H1 (cell line): ENCODE results near the gene ARID1B. TPM values are rescaled to one million over a fixed set of nuclear protein-coding genes. Genes with fewer than 3 reads are reported as not detected.

Source experiments
- CTCF ChIA-PET: fragments of 300-600 bp; sonication (Branson Sonifier 250); formaldehyde crosslinking; loops from one replicate; lab custom pipeline; 2021; ENCODE audit not compliant: partially characterized antibody; lab: Charles Lee
- POLR2A ChIA-PET: fragments of 300-600 bp; sonication (Branson Sonifier 250); formaldehyde crosslinking; loops from one replicate; lab custom pipeline; 2021; ENCODE audit warnings: inconsistent platforms; ENCODE audit not compliant: partially characterized antibody; lab: Charles Lee
- DNase-seq, 2 experiments: peaks; one replicate each; pipeline versions ENCODE4 v3.0.0 to v3.0.0-alpha.2; 2010 to 2022; ENCODE audit warnings: low spot score in 2 of 2, low read depth in 1 of 2, mixed read lengths in 1 of 2
- FAIRE-seq: peaks from 2 replicates; lab custom pipeline; 2011; peaks lifted over from hg19 to GRCh38; lab: Jason Lieb, UNC
- H2AFZ ChIP-seq: 2 replicates; pipeline ENCODE4 v1.8.1; 2012; ENCODE audit warnings: low read length, inconsistent platforms
- H2AK5ac ChIP-seq: 2 replicates; pipeline ENCODE4 v1.6.1; 2013; ENCODE audit warnings: low read depth, low read length
- H2BK120ac ChIP-seq: replicated peaks from 2 replicates; pipeline ENCODE3; 2013; ENCODE audit warnings: low read depth, low read length, inconsistent platforms
- H2BK12ac ChIP-seq: 2 replicates; pipeline ENCODE4 v1.6.1; 2013; ENCODE audit warnings: low read depth, low read length
- H2BK15ac ChIP-seq: 2 replicates; pipeline ENCODE4 v1.6.1; 2013; ENCODE audit warnings: low read length
- H2BK20ac ChIP-seq: 2 replicates; pipeline ENCODE4 v1.6.1; 2013; ENCODE audit warnings: low read length
- H2BK5ac ChIP-seq: 2 replicates; pipeline ENCODE4 v1.6.1; 2013; ENCODE audit warnings: low read depth, low read length
- H3K14ac ChIP-seq: 2 replicates; pipeline ENCODE4 v1.6.1; 2013; ENCODE audit warnings: inconsistent platforms; ENCODE audit not compliant: insufficient read length
- H3K18ac ChIP-seq: 2 replicates; pipeline ENCODE4 v1.6.1; 2013; ENCODE audit warnings: low read length; ENCODE audit errors: extremely low read depth
- H3K23ac ChIP-seq: 2 replicates; pipeline ENCODE4 v1.6.1; 2013; ENCODE audit warnings: inconsistent platforms; ENCODE audit not compliant: insufficient read length
- H3K23me2 ChIP-seq: 2 replicates; pipeline ENCODE4 v1.6.1; 2013; ENCODE audit warnings: low read depth, low read length
- H3K27ac ChIP-seq: 2 replicates; pipeline ENCODE4 v1.6.1; 2011; ENCODE audit warnings: low read depth, low read length, inconsistent platforms
- H3K27me3 ChIP-seq, 4 experiments: replicated peaks in 1 of 4; 1 replicate in 1 of 4; 2 replicates in 3 of 4; pipeline versions ENCODE4 v1.6.1 to v1.8.1; 2011 to 2013; ENCODE audit warnings: low read length in 3 of 4, mild to moderate bottlenecking in 3 of 4, inconsistent platforms in 2 of 4, mixed read lengths in 2 of 4, moderate library complexity in 1 of 4; ENCODE audit not compliant: control insufficient read depth in 3 of 4, insufficient read depth in 3 of 4; ENCODE audit errors: extremely low read depth in 1 of 4
- H3K36me3 ChIP-seq, 4 experiments: 2 replicates each; pipeline versions ENCODE4 v1.6.1 to v1.8.1; 2011 to 2013; ENCODE audit warnings: mild to moderate bottlenecking in 4 of 4, low read length in 3 of 4, moderate library complexity in 2 of 4, control low read depth in 1 of 4, inconsistent platforms in 1 of 4; ENCODE audit not compliant: insufficient read depth in 4 of 4, control insufficient read depth in 2 of 4
- H3K4ac ChIP-seq: replicated peaks from 2 replicates; pipeline ENCODE3; 2013; ENCODE audit warnings: low read length, low read depth, mixed read lengths, inconsistent platforms; ENCODE audit not compliant: insufficient read length
- H3K4me1 ChIP-seq, 4 experiments: replicated peaks in 1 of 4; 1 replicate in 1 of 4; 2 replicates in 3 of 4; pipeline versions ENCODE4 v1.6.1 to v1.8.1; 2011 to 2013; ENCODE audit warnings: low read length in 3 of 4, inconsistent platforms in 2 of 4, mixed read lengths in 1 of 4; ENCODE audit not compliant: insufficient read depth in 4 of 4, control insufficient read depth in 3 of 4
- H3K4me2 ChIP-seq, 2 experiments: 2 replicates each; pipeline versions ENCODE4 v1.6.1 to v1.8.1; 2011 to 2013; ENCODE audit warnings: low read depth in 2 of 2, low read length in 2 of 2, control low read depth in 1 of 2, inconsistent platforms in 1 of 2, mild to moderate bottlenecking in 1 of 2; ENCODE audit not compliant: insufficient read depth in 1 of 2
- H3K4me3 ChIP-seq, 4 experiments: fragments of 200-600, 300-600 bp in 1 of 4; sonication (generic), shearing (Covaris generic), sonication (Bioruptor Twin) in 1 of 4; 2 replicates each; pipeline versions ENCODE4 v1.5.1 to v1.8.1; 2011 to 2016; ENCODE audit warnings: low read length in 4 of 4, low read depth in 3 of 4, control low read depth in 2 of 4, inconsistent platforms in 2 of 4, mild to moderate bottlenecking in 2 of 4, mixed read lengths in 1 of 4, moderate library complexity in 1 of 4; ENCODE audit not compliant: insufficient read depth in 2 of 4; ENCODE audit errors: extremely low read depth in 1 of 4
- H3K56ac ChIP-seq: replicated peaks from 2 replicates; pipeline ENCODE3; 2013; ENCODE audit warnings: low read depth, mild to moderate bottlenecking, mixed read lengths, low read length, inconsistent platforms; ENCODE audit not compliant: insufficient read length
- H3K79me1 ChIP-seq: 2 replicates; pipeline ENCODE4 v1.6.1; 2013; ENCODE audit warnings: low read depth, low read length, control low read depth
- H3K79me2 ChIP-seq, 2 experiments: 2 replicates each; pipeline versions ENCODE4 v1.6.1 to v1.8.1; 2012 to 2013; ENCODE audit warnings: low read length in 2 of 2, mild to moderate bottlenecking in 2 of 2, inconsistent platforms in 1 of 2; ENCODE audit not compliant: insufficient read depth in 2 of 2, control insufficient read depth in 1 of 2
- H3K9ac ChIP-seq, 4 experiments: replicated peaks in 1 of 4; 1 replicate in 1 of 4; 2 replicates in 3 of 4; pipeline versions ENCODE4 v1.6.1 to v1.8.1; 2011 to 2013; ENCODE audit warnings: low read depth in 3 of 4, low read length in 3 of 4, control low read depth in 2 of 4, mild to moderate bottlenecking in 2 of 4, moderate library complexity in 2 of 4, inconsistent platforms in 1 of 4; ENCODE audit errors: extremely low read depth in 1 of 4
- H3K9me3 ChIP-seq, 2 experiments: 2 replicates each; pipeline versions ENCODE4 v1.6.1 to v1.8.1; 2012 to 2013; ENCODE audit warnings: mild to moderate bottlenecking in 2 of 2, moderate library complexity in 2 of 2, control low read depth in 1 of 2, inconsistent platforms in 1 of 2, low read depth in 1 of 2, low read length in 1 of 2, mixed read lengths in 1 of 2; ENCODE audit not compliant: insufficient read depth in 2 of 2
- H4K20me1 ChIP-seq, 2 experiments: replicated peaks in 1 of 2; 2 replicates each; pipeline versions ENCODE3 to v1.8.1; 2011 to 2013; ENCODE audit warnings: inconsistent platforms in 2 of 2, low read length in 2 of 2, mild to moderate bottlenecking in 1 of 2; ENCODE audit not compliant: insufficient read depth in 2 of 2, control insufficient read depth in 1 of 2
- H4K5ac ChIP-seq: 2 replicates; pipeline ENCODE4 v1.6.1; 2013; ENCODE audit warnings: low read length, low read depth, mixed read lengths, inconsistent platforms; ENCODE audit not compliant: insufficient read length
- H4K8ac ChIP-seq: 2 replicates; pipeline ENCODE4 v1.8.0; 2013; ENCODE audit warnings: mild to moderate bottlenecking, moderate library complexity, low read length, inconsistent platforms; ENCODE audit not compliant: insufficient read depth; ENCODE audit errors: extremely low read depth
- H4K91ac ChIP-seq: replicated peaks from 2 replicates; pipeline ENCODE3; 2013; ENCODE audit warnings: low read length, mixed read lengths, inconsistent platforms; ENCODE audit not compliant: insufficient read length
- ATF3 ChIP-seq: IDR thresholded peaks from 2 replicates; pipeline ENCODE4 v1.6.1; 2011; ENCODE audit warnings: low read depth, mild to moderate bottlenecking, low read length; ENCODE audit not compliant: insufficient read depth
- BRCA1 ChIP-seq: IDR thresholded peaks from 2 replicates; pipeline ENCODE4 v1.6.1; 2012; ENCODE audit warnings: low read depth, low read length, improper control_type of control experiment
- CTBP2 ChIP-seq: IDR thresholded peaks from 2 replicates; pipeline ENCODE4 v1.7.0; 2011; ENCODE audit warnings: borderline replicate concordance, mild to moderate bottlenecking, moderate library complexity, mixed read lengths, low read length; ENCODE audit not compliant: insufficient read depth, insufficient read length
- GABPA ChIP-seq: IDR thresholded peaks from 2 replicates; pipeline ENCODE4 v1.6.1; 2011; ENCODE audit warnings: mild to moderate bottlenecking, low read length, moderate library complexity, borderline replicate concordance; ENCODE audit not compliant: insufficient read depth
- HDAC6 ChIP-seq: IDR thresholded peaks from one replicate; pipeline ENCODE4 v1.7.1; 2012; ENCODE audit warnings: low read depth, mild to moderate bottlenecking, inconsistent platforms, low read length, moderate library complexity
- MAFK ChIP-seq: IDR thresholded peaks from 2 replicates; pipeline ENCODE4 v1.6.1; 2012; ENCODE audit warnings: low read depth, mild to moderate bottlenecking, improper control_type of control experiment, low read length
- PHF8 ChIP-seq: fragments of 200-600 bp; sonication (generic); conservative IDR thresholded peaks from 2 replicates; pipeline ENCODE4 v1.7.1; 2012; ENCODE audit warnings: low read depth, mild to moderate bottlenecking, inconsistent platforms, low read length, moderate library complexity
- POLR2AphosphoS5 ChIP-seq: IDR thresholded peaks from 2 replicates; pipeline ENCODE4 v1.6.1; 2011; ENCODE audit warnings: low read depth, low read length
- SAP30 ChIP-seq: fragments of 300-600 bp; sonication (generic); IDR thresholded peaks from 2 replicates; pipeline ENCODE4 v1.7.1; 2012; ENCODE audit warnings: low read length, moderate library complexity, mild to moderate bottlenecking, inconsistent platforms; ENCODE audit not compliant: insufficient read depth, insufficient replicate concordance
- SIX5 ChIP-seq: IDR thresholded peaks from 2 replicates; pipeline ENCODE4 v1.6.1; 2011; ENCODE audit warnings: mild to moderate bottlenecking, low read depth, low read length
- SP1 ChIP-seq: IDR thresholded peaks from 2 replicates; pipeline ENCODE4 v1.6.1; 2011; ENCODE audit warnings: low read depth, low read length
- TCF12 ChIP-seq: IDR thresholded peaks from 2 replicates; pipeline ENCODE4 v1.6.1; 2011; ENCODE audit warnings: low read depth, mild to moderate bottlenecking, low read length
- TEAD4 ChIP-seq: IDR thresholded peaks from 2 replicates; pipeline ENCODE4 v1.6.1; 2012; ENCODE audit warnings: low read depth, low read length, inconsistent platforms, mixed read lengths
- YY1 ChIP-seq: IDR thresholded peaks from 2 replicates; pipeline ENCODE4 v1.6.1; 2011; ENCODE audit warnings: low read depth, mild to moderate bottlenecking, low read length
- WGBS, 2 experiments: shearing (Covaris generic) in 1 of 2; methylation state at CpG; one replicate each; pipeline versions ENCODE4 v1.1.6 to v1.1.7; 2013 to 2015; ENCODE audit warnings: low lambda C conversion rate in 2 of 2, mixed read lengths in 2 of 2, inconsistent platforms in 1 of 2, low coverage in 1 of 2, missing lambda C conversion rate in 1 of 2; ENCODE audit not compliant: insufficient replicate concordance in 2 of 2, insufficient coverage in 1 of 2, insufficient read length in 1 of 2; ENCODE audit errors: extremely low coverage in 1 of 2, missing lambda C conversion rate in 1 of 2; 5-methylcytosine and 5-hydroxymethylcytosine counted together
- polyA plus RNA-seq, 7 experiments: library from polyadenylated mRNA; depleted of rRNA in 3 of 7; stranded (reverse) in 5 of 7; unstranded in 2 of 7; fragments of >200 nt in 5 of 7; fragments of 200-250 nt in 2 of 7; gene quantifications; 1 replicate in 5 of 7; 2 replicates in 1 of 7; 4 replicates in 1 of 7; pipeline versions ENCODE4 v1.2.1 to v1.2.3, GENCODE V29; 2011 to 2013; ENCODE audit warnings: missing spikeins in 2 of 7, mixed read lengths in 2 of 7
- total RNA-seq: library from RNA; stranded (reverse); fragmentation: NEBNext Ultra II Directional; extraction: Animal tissue kit (Norgen Biotek cat#: 25700); gene quantifications from 2 replicates; pipeline ENCODE4 v1.2.1, GENCODE V29; 2021

ARID1B gene
- total and polyA plus RNA-seq, 2 of the 8 experiments (the other 6 are each of a cell fraction or from before 2014, with no cell fraction given): 24.3 to 70.3 TPM

- WGBS, 2 experiments: 93% methylated on average over 2 of the region's 2 CpGs; no CpG with 5 or more reads in 1 of the 2 experiments
- no peak overlapping the region for H3K56ac ChIP-seq
- TF ChIP-seq GABPA (no peak), SP1 (no peak), HDAC6 (no peak), YY1 (no peak), BRCA1 (no peak), TEAD4 (no peak), ATF3 (no peak), MAFK (no peak), POLR2AphosphoS5 (no peak), SIX5 (no peak), CTBP2 (no peak), TCF12 (no peak), PHF8 (no peak), SAP30 (no peak)
Measured at GRCh38 chr6:156970595-156971112, 193.5 kb downstream of the ARID1B start.

More at GRCh38 chr6:156970595-156971112, 193.5 kb downstream of the ARID1B start:
- Histone ChIP-seq H4K5ac (no peak overlapping the region), H3K27me3 (no peaks in the 10 kb centered on the region), H2BK15ac (no peak overlapping the region), H4K8ac (no peak overlapping the region), H3K36me3 (no peaks in the 10 kb centered on the region), H3K23me2 (no peaks in the 10 kb centered on the region), H2AK5ac (no peak overlapping the region), H3K23ac (no peak overlapping the region), H3K14ac (no peak overlapping the region), H3K79me1 (peaks cover 12% of the 10 kb centered on the region; the same call in 1 of the 2 replicates), H3K4me2 (no peak overlapping the region), H3K9me3 (no peaks in the 10 kb centered on the region), H3K4me3 (no peak overlapping the region), H3K4me1 (peaks cover 4 to 15% (median 9%) of the 10 kb centered on the region in 4 experiments), H3K9ac (no peak overlapping the region), H2BK120ac (no peak overlapping the region), H2BK20ac (no peak overlapping the region), H3K79me2 (peaks cover 0 to 97% of the 10 kb centered on the region in 2 experiments; a peak in 3 of 4 replicates), H3K4ac (no peak overlapping the region), H2AFZ (no peak overlapping the region), H4K20me1 (peaks cover 0 to 4% of the 10 kb centered on the region in 2 experiments), H2BK12ac (no peak overlapping the region), H3K27ac (no peak overlapping the region), H4K91ac (no peak overlapping the region), H2BK5ac (no peak overlapping the region), H3K18ac (no peak overlapping the region)
- POLR2A ChIA-PET: no interaction called here
- DNase-seq (no peak), FAIRE-seq (no peak)
- CTCF ChIA-PET: interaction anchor here (0.6 to 0.9 kb wide), 2 partner anchors 13 to 38 kb away, joined by 3 read pairs; no protein-coding TSS in a partner anchor
